ENCODE results near the gene CASK. TPM values are rescaled to one million over a fixed set of nuclear protein-coding genes. Genes with fewer than 3 reads are reported as not detected.

Gene CASK
- total RNA-seq, 1 donor from 2014 or later = 33.7 TPM

- Histone ChIP-seq H3K27me3 (no peaks in the 10 kb centered on the region), H3K36me3 (no peaks in the 10 kb centered on the region), H3K4me1 (no peaks in the 10 kb centered on the region), H3K4me3 (no peak overlapping the region), H3K27ac (no peak overlapping the region), H3K9me3 (no peaks in the 10 kb centered on the region)
- DNase-seq (ENCODE audit: low spot score in 2 of 2) = no peak
- no peak for TF ChIP-seq CTCF (IDR thresholded peaks at IDR 0.05)
- intact Hi-C loops (cut with DNase I) = loop anchor here (5.0 to 10.0 kb wide), 2 partner anchors 148 to 260 kb away; partner anchors contain the start of gene NYX
Measured at GRCh38 chrX:41705042-41705441, 218.3 kb downstream of the CASK start.

DNA sequence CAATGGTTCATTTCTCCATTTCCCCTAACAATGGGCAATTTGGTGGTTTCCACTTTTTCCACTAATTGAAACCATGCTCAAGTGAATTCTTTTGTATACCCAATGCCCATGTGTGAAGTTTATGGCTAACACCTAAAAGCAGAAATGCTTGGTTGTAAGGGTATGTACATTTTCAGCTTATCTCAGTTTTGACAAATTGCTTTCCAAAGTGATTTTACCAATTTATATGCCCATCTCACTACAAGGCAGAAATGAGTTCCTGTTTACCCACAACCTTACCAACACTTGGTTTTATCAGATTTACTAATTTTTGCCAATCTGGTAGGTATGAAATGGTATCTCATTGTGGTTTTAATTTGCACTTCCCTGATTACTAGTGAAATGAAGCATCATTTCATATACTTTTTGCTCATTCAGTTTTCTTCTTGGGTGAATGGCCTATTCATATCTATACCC, 219.8 kb downstream of the CASK start:
- Histone ChIP-seq H3K4me1 (no peaks in the 10 kb centered on the region), H3K9me3 (no peaks in the 10 kb centered on the region), H3K27me3 (no peaks in the 10 kb centered on the region), H3K4me3 (no peak overlapping the region), H3K36me3 (no peaks in the 10 kb centered on the region), H3K27ac (no peak overlapping the region)
- intact Hi-C loops (cut with DNase I) = loop anchor here (10.0 kb wide), 1 partner anchor 259 kb away; the partner anchor contains the start of gene NYX
- no peak for TF ChIP-seq CTCF (IDR thresholded peaks at IDR 0.05)
- no peak for DNase-seq (ENCODE audit: low spot score in 2 of 2)

GRCh38 chrX:41695426-41695825, 227.9 kb downstream of the CASK start:
- no peak overlapping the region for H3K4me3 ChIP-seq
- H3K36me3 ChIP-seq = no peaks in the 10 kb centered on the region
- no peaks in the 10 kb centered on the region for H3K9me3 ChIP-seq
- no peak for TF ChIP-seq CTCF (IDR thresholded peaks at IDR 0.05)
- no peak for DNase-seq (ENCODE audit: low spot score in 2 of 2)
- no peaks in the 10 kb centered on the region for H3K27me3 ChIP-seq
- peak overlapping the region in 1 of 2 donors; percentile 41 for H3K27ac ChIP-seq
- H3K4me1 ChIP-seq = peaks cover 0 to 3% of the 10 kb centered on the region in 2 donors
- intact Hi-C loops (cut with DNase I) = loop anchor here (5.0 to 10.0 kb wide), 2 partner anchors 33 to 101 kb away; no protein-coding TSS in a partner anchor

GRCh38 chrX:41693024-41693423, 230.3 kb downstream of the CASK start:
- no peak overlapping the region for H3K27ac ChIP-seq
- H3K36me3 ChIP-seq = no peaks in the 10 kb centered on the region
- TF ChIP-seq CTCF (IDR thresholded peaks at IDR 0.05) = no peak
- intact Hi-C loops (cut with DNase I) = loop anchor here (10.0 kb wide), 1 partner anchor 98 kb away; no protein-coding TSS in a partner anchor
- no peak for DNase-seq (ENCODE audit: low spot score in 2 of 2)
- no peak overlapping the region for H3K4me3 ChIP-seq
- H3K27me3 ChIP-seq = no peaks in the 10 kb centered on the region
- peaks cover 0 to 3% of the 10 kb centered on the region in 2 donors for H3K4me1 ChIP-seq
- no peaks in the 10 kb centered on the region for H3K9me3 ChIP-seq

DNA sequence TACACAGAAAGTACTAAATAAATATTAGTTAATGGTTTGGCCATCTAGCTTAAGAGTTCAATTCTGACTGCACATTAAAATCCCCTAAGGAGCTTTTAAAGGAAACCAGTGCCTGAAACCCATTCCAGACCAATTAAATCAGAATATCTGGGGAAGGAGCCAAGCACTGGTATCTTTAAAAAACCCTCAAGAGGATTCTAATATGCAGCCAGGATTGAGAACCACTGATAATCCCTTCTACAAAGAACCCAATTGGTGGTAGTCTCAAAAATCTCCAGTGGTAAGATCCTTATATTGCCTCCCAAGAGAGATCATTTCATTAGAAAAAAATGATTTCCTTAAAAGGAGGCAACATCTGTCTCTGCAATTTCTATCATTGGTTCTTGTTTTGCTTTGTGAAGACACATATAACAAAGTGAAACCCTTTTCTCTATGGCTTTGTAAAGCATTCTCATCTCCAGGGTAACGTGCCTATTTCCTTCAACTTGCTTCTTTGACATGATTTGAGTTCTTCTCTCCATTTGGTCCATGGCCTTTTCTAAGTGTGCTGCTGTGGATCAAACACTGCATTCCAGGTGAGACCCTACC, 231.1 kb downstream of the CASK start:
- intact Hi-C loops (cut with DNase I) = loop anchor here (10.0 kb wide), 1 partner anchor 97 kb away; no protein-coding TSS in a partner anchor
- Histone ChIP-seq H3K27ac (peak overlapping the region; percentile 51 to 55), H3K9me3 (no peaks in the 10 kb centered on the region), H3K27me3 (no peaks in the 10 kb centered on the region), H3K36me3 (no peaks in the 10 kb centered on the region), H3K4me1 (peaks cover 0 to 3% of the 10 kb centered on the region in 2 donors), H3K4me3 (no peak overlapping the region)
- no peak for TF ChIP-seq CTCF (IDR thresholded peaks at IDR 0.05)
- no peak for DNase-seq (ENCODE audit: low spot score in 2 of 2)

Measured in ascending aorta (tissue), 2 donors.